IMR-90 (cell line): Measurements from ENCODE around the gene CUL1.
"Not testable (repeated sequence)": the region's sequence is repeated elsewhere in the genome, so short reads cannot be mapped to it uniquely, and the experiment has no call there.

Experiments
- CTCF ChIP-seq: conservative IDR thresholded peaks from 2 replicates; pipeline ENCODE4 v1.5.1; 2012; ENCODE audit warnings: mild to moderate bottlenecking, low read depth, low read length, improper control_type of control experiment
- RFX5 ChIP-seq: IDR thresholded peaks from 2 replicates; pipeline ENCODE4 v1.8.0; 2012; ENCODE audit warnings: low read depth, mild to moderate bottlenecking, low read length, moderate library complexity

- not testable (repeated sequence) for TF ChIP-seq RFX5, CTCF
These were observed 11.7 kb downstream of the CUL1 start for GRCh38 chr7:148710426-148710825.
